Measurements from ENCODE around the gene GRXCR2. TPM values are rescaled to one million over a fixed set of nuclear protein-coding genes. Genes with fewer than 3 reads are reported as not detected.
"Not testable (repeated sequence)": the region's sequence is repeated elsewhere in the genome, so short reads cannot be mapped to it uniquely, and the experiment has no call there.

Gene GRXCR2
- total RNA-seq, 1 experiment from 2014 or later, result not detected

- Histone ChIP-seq H3K9me3 (ENCODE audit: control insufficient read depth in 1 of 2, insufficient read depth in 1 of 2, low read depth in 1 of 2, low read length in 2 of 2) (no peaks in the 10 kb centered on the region; a peak in 1 of 4 replicates), H3K27ac (ENCODE audit: low read depth, low read length) (no peak overlapping the region), H3K9me2 (ENCODE audit: insufficient read depth) (no peaks in the 10 kb centered on the region), H3K79me2 (ENCODE audit: insufficient read depth, low read length) (no peaks in the 10 kb centered on the region), H3K27me3 (ENCODE audit: insufficient read depth, low read length) (no peaks in the 10 kb centered on the region), H3K4me1 (ENCODE audit: control insufficient read depth in 1 of 2, insufficient read depth in 2 of 2, low read length in 2 of 2) (no peaks in the 10 kb centered on the region), H4K20me1 (ENCODE audit: insufficient read depth) (no peaks in the 10 kb centered on the region), H3K9ac (ENCODE audit: low read length) (no peak overlapping the region), H2AFZ (ENCODE audit: low read depth, low read length, poor library complexity, severe bottlenecking) (no peak overlapping the region), H3K36me3 (ENCODE audit: control insufficient read depth in 1 of 2, insufficient read depth in 2 of 2, low read length in 2 of 2) (no peaks in the 10 kb centered on the region), H3K4me3 (replicated peaks in 1 of 2; ENCODE audit: low read depth in 1 of 2, low read length in 2 of 2) (no peak overlapping the region), H3K4me2 (ENCODE audit: low read length) (no peak overlapping the region)
- no TSS peak for BruUV-seq (replicated peaks)
- ChIA-PET POLR2A (no interaction called here), CTCF (interaction anchor here (1.3 kb wide), 1 partner anchor 10 kb away, joined by 3 read pairs; no protein-coding TSS in a partner anchor), RAD21 (ENCODE audit: low non-redundant PET in 1 of 2, low total read pairs in 2 of 2, uncharacterized antibody in 2 of 2, unreplicated experiment in 2 of 2) (no interaction called here)
- ATAC-seq (no peak), DNase-seq (ENCODE audit: low read depth, low spot score) (no peak)
- TF ChIP-seq TCF7L2 (IDR thresholded peaks at IDR 0.05; ENCODE audit: borderline replicate concordance, extremely low read depth, insufficient read depth, insufficient read length), result no peak
- no peak for TF ChIP-seq EZH2phosphoT487 (IDR thresholded peaks at IDR 0.05; ENCODE audit: borderline replicate concordance)
- no peak for TF ChIP-seq ZNF274 (IDR thresholded peaks at IDR 0.05; ENCODE audit: low read depth, low read length)
- intact Hi-C loops (cut with micrococcal nuclease), result no loop called here
Observed at GRCh38 chr5:145898171-145898570, 25.4 kb upstream of the GRXCR2 start.

GRCh38 chr5:145891378-145891777 lies 18.6 kb upstream of the GRXCR2 start:
- H3K4me3 ChIP-seq (replicated peaks in 1 of 2; ENCODE audit: low read depth in 1 of 2, low read length in 2 of 2); H3K9me3 ChIP-seq (ENCODE audit: control insufficient read depth in 1 of 2, insufficient read depth in 1 of 2, low read depth in 1 of 2, low read length in 2 of 2); H3K9me2 ChIP-seq (ENCODE audit: insufficient read depth); H3K79me2 ChIP-seq (ENCODE audit: insufficient read depth, low read length); DNase-seq (ENCODE audit: low read depth, low spot score); H3K27me3 ChIP-seq (ENCODE audit: insufficient read depth, low read length); H3K4me1 ChIP-seq (ENCODE audit: control insufficient read depth in 1 of 2, insufficient read depth in 2 of 2, low read length in 2 of 2); H3K27ac ChIP-seq (ENCODE audit: low read depth, low read length); H3K9ac ChIP-seq (ENCODE audit: low read length); POLR2A ChIA-PET; H3K4me2 ChIP-seq (ENCODE audit: low read length); H4K20me1 ChIP-seq (ENCODE audit: insufficient read depth); H2AFZ ChIP-seq (ENCODE audit: low read depth, low read length, poor library complexity, severe bottlenecking); H3K36me3 ChIP-seq (ENCODE audit: control insufficient read depth in 1 of 2, insufficient read depth in 2 of 2, low read length in 2 of 2); CTCF ChIA-PET; intact Hi-C loops (cut with micrococcal nuclease); ATAC-seq; RAD21 ChIA-PET (ENCODE audit: low non-redundant PET in 1 of 2, low total read pairs in 2 of 2, uncharacterized antibody in 2 of 2, unreplicated experiment in 2 of 2); BruUV-seq (replicated peaks): not testable (repeated sequence)

Measured in HCT116 (cell line).